Large intestine (tissue), 3 donors: ENCODE data around the gene CDH1. TPM values are rescaled to one million over a fixed set of nuclear protein-coding genes. Genes with fewer than 3 reads are reported as not detected.

ENCODE experiments used
- DNase-seq, 2 donors: peaks; one replicate each; pipeline versions ENCODE4 v3.0.0 to v3.0.0-alpha.2; 2013
- H3K27ac ChIP-seq: one replicate; pipeline ENCODE4 v1.5.1; 2013; ENCODE audit warnings: low read length
- H3K27me3 ChIP-seq: 2 replicates; pipeline ENCODE4 v1.6.1; 2013; ENCODE audit warnings: low read length; ENCODE audit not compliant: control insufficient read depth, insufficient read depth
- H3K36me3 ChIP-seq: 2 replicates; pipeline ENCODE4 v1.6.1; 2013; ENCODE audit warnings: low read length; ENCODE audit not compliant: control insufficient read depth, insufficient read depth
- H3K4me1 ChIP-seq: one replicate; pipeline ENCODE4 v1.6.1; 2013; ENCODE audit warnings: low read length; ENCODE audit not compliant: control insufficient read depth, insufficient read depth
- H3K4me3 ChIP-seq: one replicate; pipeline ENCODE4 v1.5.1; 2013; ENCODE audit warnings: low read length
- H3K9me3 ChIP-seq: one replicate; pipeline ENCODE4 v1.6.1; 2013; ENCODE audit warnings: mild to moderate bottlenecking, low read depth, low read length, moderate library complexity; ENCODE audit not compliant: control insufficient read depth
- WGBS: methylation state at CpG from one replicate; pipeline ENCODE4 v1.1.5; 2013; ENCODE audit warnings: low lambda C conversion rate; ENCODE audit not compliant: insufficient coverage; 5-methylcytosine and 5-hydroxymethylcytosine counted together
- polyA plus RNA-seq: library from polyadenylated mRNA; unstranded; fragments of 120-200 nt; gene quantifications from one replicate; pipeline ENCODE4 v1.2.1, GENCODE V29; 2013

Gene CDH1
- polyA plus RNA-seq, 1 donor: 341 TPM

- H3K4me3 ChIP-seq: no peak overlapping the region
- peaks cover 20% of the 10 kb centered on the region for H3K36me3 ChIP-seq
- H3K27ac ChIP-seq: no peak overlapping the region
- H3K9me3 ChIP-seq: no peaks in the 10 kb centered on the region
- H3K4me1 ChIP-seq: peaks cover 44% of the 10 kb centered on the region
- no peak for DNase-seq
- H3K27me3 ChIP-seq: no peaks in the 10 kb centered on the region
These were observed 20.5 kb downstream of the CDH1 start for GRCh38 chr16:68757625-68757935.

DNA sequence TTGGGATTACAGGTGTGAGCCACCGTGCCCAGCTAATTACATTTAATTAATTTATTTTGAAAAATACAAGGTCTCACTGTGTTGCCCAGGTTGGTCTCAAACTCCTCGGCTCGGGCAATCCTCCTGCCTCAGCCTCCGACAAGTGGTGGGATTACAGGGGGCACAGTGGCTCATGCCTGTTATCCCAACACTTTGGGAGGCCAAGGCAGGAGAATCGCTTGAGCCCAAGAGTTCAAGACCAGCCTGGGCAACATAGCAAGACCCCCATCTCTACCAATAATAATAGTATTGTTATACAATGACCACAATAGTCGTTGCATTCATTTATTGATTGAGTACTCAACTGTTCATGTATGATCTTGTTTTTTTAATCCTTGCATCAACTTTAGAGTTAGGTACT is 22.0 kb downstream of the CDH1 start:
- Histone ChIP-seq H3K4me3 (no peak overlapping the region), H3K27ac (no peak overlapping the region), H3K27me3 (no peaks in the 10 kb centered on the region), H3K9me3 (no peaks in the 10 kb centered on the region), H3K36me3 (peaks cover 28% of the 10 kb centered on the region), H3K4me1 (peaks cover 39% of the 10 kb centered on the region)
- no peak for DNase-seq
- WGBS: no CpG with 5 or more reads among the region's 6 CpGs

- DNase-seq: peak in 1 of 2 donors; percentile 27
- H3K27ac ChIP-seq: peak overlapping the region; percentile 8
These were observed 23.7 kb downstream of the CDH1 start for GRCh38 chr16:68760671-68761275.

DNA sequence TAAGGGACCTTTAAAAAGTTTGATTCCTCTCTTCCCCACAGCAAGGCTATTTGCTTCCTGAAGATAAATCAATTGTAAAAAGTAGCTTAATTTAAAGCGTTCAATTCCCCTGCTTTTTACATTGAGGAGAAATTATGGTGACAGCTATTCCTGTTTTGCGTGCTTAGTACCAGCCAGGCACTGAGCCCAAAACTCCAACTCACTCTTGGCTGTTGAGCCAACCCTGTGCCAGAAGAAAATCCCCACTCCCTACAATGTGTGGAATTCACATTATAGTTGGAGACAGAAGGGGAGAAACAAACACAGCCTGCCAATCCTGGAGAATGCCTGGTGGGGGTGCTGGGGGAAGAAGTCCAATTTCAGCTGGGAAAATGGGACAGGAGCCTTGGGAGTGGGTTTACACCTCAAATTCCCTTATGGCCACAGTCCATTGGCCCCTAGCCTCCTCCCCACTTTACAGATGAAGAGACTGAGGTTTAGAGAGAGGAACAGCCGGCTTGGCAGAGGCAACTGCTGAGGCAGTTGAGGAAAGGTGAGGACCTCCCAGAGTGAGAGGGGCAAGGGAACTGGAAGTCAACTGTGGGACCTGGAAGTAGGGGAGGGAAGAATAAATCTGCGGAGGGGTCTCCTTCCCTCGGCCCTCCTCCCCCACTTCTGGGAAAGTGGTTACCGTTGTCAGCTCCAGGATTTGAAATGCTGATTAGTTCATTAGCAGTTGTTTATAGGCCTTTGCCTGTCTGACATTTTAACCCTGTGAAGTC is 26.1 kb downstream of the CDH1 start:
- Histone ChIP-seq H3K4me1 (peaks cover 13% of the 10 kb centered on the region), H3K27ac (no peak overlapping the region), H3K4me3 (no peak overlapping the region), H3K36me3 (peaks cover 32% of the 10 kb centered on the region), H3K9me3 (no peaks in the 10 kb centered on the region), H3K27me3 (no peaks in the 10 kb centered on the region)
- no CpG with 5 or more reads among the region's 6 CpGs for WGBS
- DNase-seq: no peak

More at GRCh38 chr16:68760671-68761275, 23.7 kb downstream of the CDH1 start:
- peaks cover 37% of the 10 kb centered on the region for H3K36me3 ChIP-seq
- H3K4me3 ChIP-seq: no peak overlapping the region
- H3K27me3 ChIP-seq: no peaks in the 10 kb centered on the region
- no peaks in the 10 kb centered on the region for H3K9me3 ChIP-seq
- no CpG with 5 or more reads among the region's 8 CpGs for WGBS
- peaks cover 22% of the 10 kb centered on the region for H3K4me1 ChIP-seq

DNA sequence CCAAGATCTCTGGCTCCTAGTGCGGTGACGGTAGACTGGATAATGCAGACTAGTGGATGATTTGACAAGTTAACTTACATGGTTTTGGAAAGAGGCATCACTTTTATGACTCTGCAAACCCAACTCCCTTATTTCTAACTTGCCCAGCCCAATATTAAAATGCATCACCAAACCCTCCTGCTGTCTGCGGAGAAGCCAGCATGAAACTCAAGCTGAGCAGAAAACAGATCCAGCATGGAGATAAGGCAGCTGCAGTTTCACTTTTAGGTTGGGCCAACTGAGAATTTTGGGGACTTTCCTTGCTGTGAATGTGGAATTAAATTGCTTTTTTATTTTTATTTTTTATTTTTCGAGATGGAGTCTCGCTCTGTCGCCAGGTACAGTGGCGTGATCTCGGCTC is 27.8 kb downstream of the CDH1 start:
- Histone ChIP-seq H3K4me3 (no peak overlapping the region), H3K27ac (no peak overlapping the region), H3K9me3 (no peaks in the 10 kb centered on the region), H3K4me1 (peaks cover 13% of the 10 kb centered on the region), H3K36me3 (peaks cover 28% of the 10 kb centered on the region), H3K27me3 (no peaks in the 10 kb centered on the region)
- no peak for DNase-seq
- WGBS: 83% methylated on average over 1 of the region's 8 CpGs

DNA sequence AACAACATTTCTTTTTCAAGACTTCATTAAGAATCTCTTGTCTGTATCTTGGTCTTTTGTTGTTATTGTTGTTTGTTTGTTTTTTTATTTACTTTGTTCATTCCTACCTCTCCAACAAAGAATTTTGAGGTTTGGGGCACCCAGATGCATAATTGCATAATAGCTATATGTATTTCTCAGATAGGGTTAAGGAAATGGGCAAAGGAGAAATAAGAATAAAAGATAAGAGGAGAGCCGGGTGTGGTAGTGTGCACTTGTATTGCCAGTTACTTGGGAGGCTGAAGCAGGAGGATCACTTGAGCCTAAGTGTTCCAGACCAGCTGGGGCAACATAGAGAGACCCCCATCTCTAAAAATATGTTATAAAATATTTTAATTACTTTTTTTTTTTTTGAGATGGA is 30.5 kb downstream of the CDH1 start:
- H3K9me3 ChIP-seq: no peaks in the 10 kb centered on the region
- peaks cover 32% of the 10 kb centered on the region for H3K36me3 ChIP-seq
- WGBS: 43% methylated on average over 1 of the region's 1 CpG
- no peak overlapping the region for H3K4me3 ChIP-seq
- no peaks in the 10 kb centered on the region for H3K27me3 ChIP-seq
- no peak for DNase-seq
- H3K4me1 ChIP-seq: peaks cover 3% of the 10 kb centered on the region
- no peak overlapping the region for H3K27ac ChIP-seq

- H3K4me1 ChIP-seq: peaks cover 3% of the 10 kb centered on the region
- H3K36me3 ChIP-seq: peaks cover 33% of the 10 kb centered on the region
- WGBS: 80% methylated on average over 1 of the region's 7 CpGs
- no peak for DNase-seq
- no peak overlapping the region for H3K4me3 ChIP-seq
- H3K27me3 ChIP-seq: no peaks in the 10 kb centered on the region
- H3K9me3 ChIP-seq: no peaks in the 10 kb centered on the region
- no peak overlapping the region for H3K27ac ChIP-seq
These were observed 31.1 kb downstream of the CDH1 start for GRCh38 chr16:68768175-68768574.

GRCh38 chr16:68768771-68769170 is 31.7 kb downstream of the CDH1 start:
- Histone ChIP-seq H3K27ac (no peak overlapping the region), H3K4me1 (peaks cover under 1% of the 10 kb centered on the region), H3K27me3 (no peaks in the 10 kb centered on the region), H3K4me3 (no peak overlapping the region), H3K36me3 (peaks cover 29% of the 10 kb centered on the region), H3K9me3 (no peaks in the 10 kb centered on the region)
- 100% methylated on average over 1 of the region's 2 CpGs for WGBS
- DNase-seq: no peak

GRCh38 chr16:68770671-68771070 is 33.6 kb downstream of the CDH1 start:
- no CpG with 5 or more reads among the region's 8 CpGs for WGBS
- no peaks in the 10 kb centered on the region for H3K9me3 ChIP-seq
- no peaks in the 10 kb centered on the region for H3K27me3 ChIP-seq
- no peaks in the 10 kb centered on the region for H3K4me1 ChIP-seq
- peaks cover 22% of the 10 kb centered on the region for H3K36me3 ChIP-seq
- H3K4me3 ChIP-seq: no peak overlapping the region
- no peak overlapping the region for H3K27ac ChIP-seq
- DNase-seq: no peak

DNA sequence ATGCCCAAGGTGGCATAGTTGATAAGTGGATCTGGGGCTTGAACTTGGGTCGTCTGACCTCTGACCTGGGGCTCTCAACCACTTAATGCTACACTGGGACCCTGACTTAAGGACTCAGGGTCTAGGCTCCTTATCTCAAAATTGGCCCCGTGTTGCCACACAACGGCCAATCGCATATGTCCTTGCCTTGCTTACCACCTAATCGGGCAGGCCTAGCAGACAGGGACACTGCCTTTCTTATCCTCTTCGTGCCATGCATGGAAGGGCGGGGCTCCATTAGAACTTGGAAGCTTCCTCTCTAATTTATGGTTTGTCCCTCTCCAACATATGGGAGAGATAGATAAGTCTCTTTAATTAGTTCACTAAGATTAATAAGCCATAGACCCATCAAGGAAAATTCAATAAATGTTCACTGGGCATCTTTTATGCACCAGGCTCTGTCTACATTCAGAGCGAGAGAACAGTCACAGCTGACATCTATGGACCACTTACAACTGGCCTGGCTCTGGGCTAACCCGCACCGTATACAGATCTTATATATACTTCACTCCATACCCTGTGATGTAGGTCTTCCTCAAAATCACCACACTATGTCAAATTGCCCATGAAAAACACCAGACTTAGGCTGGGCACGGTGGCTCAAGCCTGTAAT is 35.1 kb downstream of the CDH1 start:
- Histone ChIP-seq H3K27me3 (no peaks in the 10 kb centered on the region), H3K9me3 (no peaks in the 10 kb centered on the region), H3K4me1 (no peaks in the 10 kb centered on the region), H3K27ac (no peak overlapping the region), H3K4me3 (no peak overlapping the region), H3K36me3 (peaks cover 26% of the 10 kb centered on the region)
- DNase-seq: no peak
- no CpG with 5 or more reads among the region's 11 CpGs for WGBS
